Stimulated activated CD8-positive, alpha-beta memory T cell treated with anti-CD3 and anti-CD28 coated beads, Interleukin-2, amount 100 ng/mL, for 1 hour (primary cell): ENCODE results near the gene FPGS.
"Not testable (repeated sequence)": the region's sequence is repeated elsewhere in the genome, so short reads cannot be mapped to it uniquely, and the experiment has no call there.

Source experiments
- DNase-seq, 2 donors: peaks; one replicate each; pipeline ENCODE4 v3.0.0-alpha.2; 2020; ENCODE audit warnings: low read depth in 2 of 2

The FPGS gene

DNA sequence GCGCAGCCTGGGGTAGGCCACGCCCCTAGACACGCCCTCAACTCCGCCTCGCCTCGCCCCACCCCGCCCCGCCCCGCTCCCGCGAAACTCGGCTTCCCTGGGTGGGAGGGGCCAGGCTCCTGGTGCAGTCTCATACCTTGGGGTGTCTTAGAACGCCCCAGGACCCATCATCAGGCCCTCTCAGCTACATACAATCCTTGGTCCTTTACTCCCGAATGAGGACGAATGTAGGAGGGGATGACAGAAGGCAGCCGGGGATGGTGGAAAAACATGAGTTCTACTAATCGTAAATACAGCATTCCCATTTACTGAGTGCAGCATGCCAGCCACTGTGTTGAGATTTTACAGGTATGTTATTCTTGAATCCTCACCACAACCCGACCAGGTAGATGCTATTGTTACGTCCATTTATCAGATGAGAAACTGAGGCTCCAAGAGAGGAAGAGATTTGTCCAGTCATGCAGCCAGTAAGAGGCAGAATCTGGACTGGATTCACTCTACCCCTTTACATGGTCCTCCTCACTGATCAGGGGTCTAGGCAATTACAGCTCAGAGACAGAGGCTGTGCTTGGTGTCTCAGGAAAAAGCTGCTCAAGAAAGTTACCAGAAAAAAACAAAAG lies 31.0 kb upstream of the FPGS start:
- no peak for DNase-seq

DNA sequence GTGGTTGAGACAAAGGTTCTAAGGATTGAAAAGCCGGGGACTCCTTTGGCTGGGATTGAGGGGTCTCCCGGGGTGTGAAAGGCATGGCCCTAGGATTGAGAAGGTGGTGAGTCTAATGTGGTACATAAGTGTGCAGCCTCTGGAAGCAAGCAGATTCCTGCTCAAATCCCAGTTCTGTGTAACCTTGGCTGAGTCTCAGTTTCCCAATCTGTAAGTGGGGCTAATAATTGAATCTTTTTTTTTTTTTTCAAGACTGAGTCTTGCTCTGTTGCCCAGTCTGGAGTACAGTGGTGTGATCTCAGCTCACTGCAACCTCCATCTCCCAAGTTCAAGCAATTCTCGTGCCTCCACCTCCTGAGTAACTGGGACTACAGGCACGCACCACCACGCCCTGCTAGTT lies 30.1 kb upstream of the FPGS start:
- DNase-seq, result no peak

DNA sequence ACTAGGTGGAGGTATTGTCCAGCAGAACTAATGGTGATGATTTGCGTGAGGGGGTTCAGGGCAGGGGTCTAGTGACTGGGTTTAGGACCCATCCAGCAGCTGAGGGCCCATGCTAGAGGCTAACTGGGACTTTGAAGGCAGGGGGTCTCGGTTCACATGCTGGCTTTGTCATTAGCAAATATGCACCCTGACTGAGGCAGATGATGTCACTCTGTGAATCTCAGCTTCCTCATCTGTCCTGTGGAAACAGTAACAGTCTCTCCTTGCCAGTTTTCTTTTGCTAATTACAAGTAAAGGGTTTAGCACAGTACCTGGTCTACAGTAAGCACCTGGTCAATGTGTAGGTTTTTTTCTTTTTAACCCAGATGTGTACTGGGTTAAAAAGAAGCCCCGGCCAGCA lies 29.4 kb upstream of the FPGS start:
- no peak for DNase-seq

DNA sequence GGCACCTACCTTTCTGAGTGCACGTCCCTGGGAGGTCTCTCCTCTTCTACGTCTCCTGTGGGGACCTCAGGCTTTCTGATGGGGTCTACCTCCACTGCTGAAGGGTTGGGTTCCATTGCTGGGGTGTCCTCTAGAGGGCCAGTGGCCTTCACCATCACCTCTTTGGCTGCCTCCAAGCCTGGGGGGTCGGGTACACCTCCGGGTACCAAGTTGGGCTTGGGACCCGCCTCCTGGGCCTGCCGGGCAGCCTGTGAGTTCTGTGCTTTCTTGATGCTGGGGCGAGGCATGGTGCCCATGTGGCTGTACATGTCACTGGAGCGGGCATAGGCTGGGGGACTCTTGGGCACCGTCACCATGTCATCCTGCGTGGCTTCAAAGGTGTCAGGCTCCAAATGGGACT lies 28.7 kb upstream of the FPGS start:
- DNase-seq, result no peak

DNA sequence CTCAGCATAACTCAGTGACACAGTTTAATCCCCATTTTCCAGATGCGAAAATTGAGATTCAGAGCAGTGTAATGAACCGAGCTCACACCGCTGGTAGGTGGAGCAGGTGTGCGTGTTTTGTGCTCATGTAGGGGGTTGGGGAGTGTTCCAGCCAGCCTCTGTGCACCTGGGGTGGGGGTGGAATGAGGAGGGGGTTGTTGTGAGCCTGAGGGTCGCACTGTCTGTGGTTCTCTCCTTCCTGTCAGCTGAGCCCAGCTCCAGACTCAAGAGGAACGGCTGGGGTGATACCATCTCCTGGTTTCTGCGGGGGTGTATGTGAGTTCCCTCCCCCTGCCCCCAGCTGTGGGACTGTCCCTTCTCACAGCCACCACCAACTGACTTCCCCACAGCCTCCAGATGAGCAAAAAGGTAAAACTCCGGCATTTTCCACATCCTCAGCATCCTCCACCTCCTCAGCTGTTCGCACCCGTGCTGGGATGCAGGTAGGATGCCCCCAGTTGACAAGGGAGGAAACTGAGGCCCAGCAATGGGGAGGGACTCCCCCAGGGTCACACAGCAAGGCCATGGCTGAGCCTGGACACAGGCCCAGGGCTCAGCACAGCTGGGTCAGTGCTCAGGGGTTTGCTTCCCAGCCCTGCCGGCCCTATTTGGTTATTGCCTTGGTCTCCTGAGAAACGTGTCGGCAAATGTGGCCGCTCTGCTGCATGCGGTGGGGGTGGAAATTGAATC lies 26.3 kb upstream of the FPGS start:
- DNase-seq, result peak; percentile 48 to 64

DNA sequence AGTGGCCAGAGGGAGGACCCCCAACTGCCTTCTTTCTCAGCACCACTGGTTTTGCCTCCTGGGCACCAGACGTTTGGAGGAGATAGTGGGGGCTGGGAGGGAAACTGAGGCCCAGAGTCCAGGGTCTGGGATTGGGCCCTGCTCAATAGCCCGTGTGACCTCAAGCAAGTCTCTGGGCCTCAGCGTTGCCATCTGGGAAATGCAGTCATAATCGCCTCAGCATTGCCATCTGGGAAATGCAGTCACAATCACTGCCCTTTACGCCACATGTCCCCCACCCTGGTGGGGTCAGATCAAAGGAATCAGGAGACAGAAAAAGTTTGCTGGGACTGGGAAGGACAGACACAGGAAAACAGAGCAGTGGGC lies 25.8 kb upstream of the FPGS start:
- no peak for DNase-seq

DNA sequence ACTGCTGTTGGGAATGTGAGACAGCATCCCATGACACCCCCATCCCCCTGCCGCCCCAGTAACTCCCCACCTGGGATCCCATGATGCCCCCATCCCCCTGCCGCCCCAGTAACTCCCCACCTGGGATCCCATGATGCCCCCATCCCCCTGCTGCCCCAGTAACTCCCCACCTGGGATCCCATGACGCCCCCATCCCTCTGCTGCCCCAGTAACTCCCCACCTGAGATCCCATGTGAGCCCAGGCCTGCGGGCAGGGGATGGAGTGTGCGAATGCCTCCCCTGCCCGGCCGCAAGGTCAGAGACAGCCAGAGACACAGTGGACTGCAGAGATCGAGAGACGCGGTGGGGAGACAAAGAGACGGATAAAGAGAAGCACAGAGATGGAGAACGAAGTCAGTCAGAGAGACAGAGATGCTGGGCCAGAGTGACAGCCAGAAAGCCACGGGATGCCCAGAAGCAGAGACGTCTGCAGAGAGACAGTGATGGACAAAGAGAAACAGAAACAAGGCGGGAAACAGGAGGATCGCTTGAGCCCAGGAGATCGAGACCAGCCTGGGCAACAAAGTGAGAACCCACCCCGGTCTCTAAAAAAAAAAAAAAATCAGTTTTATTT lies 25.2 kb upstream of the FPGS start:
- no peak for DNase-seq

DNA sequence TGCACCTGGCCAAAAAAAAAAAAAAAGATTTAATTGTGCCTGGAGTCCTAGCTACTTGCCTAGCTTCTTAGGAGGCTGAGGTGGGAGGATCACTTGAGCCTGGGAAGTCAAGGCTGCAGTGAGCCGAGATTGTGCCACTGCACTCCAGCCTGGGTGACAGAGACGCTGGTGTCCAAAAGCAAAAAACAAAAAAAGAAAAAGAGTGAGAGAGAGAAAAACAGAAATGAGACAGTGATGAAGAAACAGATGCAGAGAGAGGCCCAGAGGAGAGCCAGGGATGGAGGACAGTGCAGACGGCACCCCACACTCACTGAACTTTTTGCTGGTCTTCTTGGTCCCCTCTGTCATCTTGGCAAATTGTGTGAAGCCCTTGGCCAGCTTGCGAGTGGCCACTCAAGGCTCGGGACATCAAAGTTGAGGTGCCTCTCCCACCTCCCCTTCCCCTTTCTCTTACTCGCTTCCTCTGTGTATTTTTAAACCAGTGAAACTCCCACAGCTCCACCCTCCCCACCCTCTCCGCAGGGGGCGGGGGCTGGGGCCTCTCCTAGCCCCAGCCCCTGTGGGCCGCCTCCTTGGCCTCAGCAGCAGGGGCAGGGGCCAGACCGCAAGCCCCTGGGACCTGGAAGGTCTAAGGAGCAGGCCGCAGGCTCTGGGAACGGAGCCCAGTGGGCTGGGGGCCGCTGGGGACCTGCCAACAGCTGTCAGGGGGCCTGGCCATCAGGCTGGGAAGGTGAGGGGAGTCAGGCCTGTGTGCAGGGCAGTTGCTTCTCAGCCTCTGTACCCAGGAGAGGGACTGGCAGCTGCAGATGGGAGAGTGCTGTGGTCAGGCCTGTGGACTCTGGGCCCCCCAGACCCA lies 24.2 kb upstream of the FPGS start, which contains the start of gene SH2D3C:
Gene SH2D3C (minus strand): TSS at position 387 of the 856 bp plus-strand sequence. CDS start 39 bp downstream, at position 348.
- DNase-seq, result no peak

DNA sequence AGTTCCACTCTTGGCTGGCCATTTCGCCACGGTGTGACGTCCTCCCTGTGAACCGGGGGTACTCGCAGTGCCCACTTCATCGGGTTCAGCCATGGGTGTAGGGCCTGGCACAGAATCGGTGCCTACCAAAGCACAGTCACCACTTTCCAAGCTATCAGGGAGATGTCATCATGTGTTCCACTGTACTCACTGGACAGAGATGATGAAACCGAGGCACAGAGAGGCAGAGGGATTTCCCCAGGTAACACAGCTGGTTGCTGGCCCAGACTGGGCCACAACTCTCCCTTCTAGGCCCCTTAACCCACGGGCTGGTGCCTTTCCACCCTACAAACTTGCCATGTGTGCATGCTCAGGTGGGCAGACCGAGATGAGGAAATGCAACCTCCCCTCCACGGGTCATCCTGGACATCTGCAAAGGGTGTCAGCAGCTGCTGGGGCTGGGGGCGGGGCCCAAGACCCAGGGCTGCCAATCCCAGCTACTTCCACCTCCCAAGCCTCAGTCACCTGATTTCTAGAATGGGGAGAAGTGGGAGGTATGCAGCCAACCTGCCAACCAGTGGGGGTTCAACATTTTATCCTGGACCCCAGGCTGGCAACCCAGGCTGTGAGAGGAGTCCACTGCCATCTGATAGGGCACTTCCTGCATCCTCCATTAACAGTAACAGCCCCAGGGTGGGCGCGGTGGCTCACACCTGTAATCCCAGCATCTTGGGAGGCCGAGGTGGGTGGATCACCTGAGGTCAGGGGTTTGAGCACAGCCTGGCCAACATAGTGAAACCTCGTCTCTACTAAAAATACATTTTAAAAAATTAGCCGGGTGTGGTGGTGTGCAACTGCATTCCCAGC lies 23.3 kb upstream of the FPGS start:
- peak in 1 of 2 donors; percentile 33 for DNase-seq

DNA sequence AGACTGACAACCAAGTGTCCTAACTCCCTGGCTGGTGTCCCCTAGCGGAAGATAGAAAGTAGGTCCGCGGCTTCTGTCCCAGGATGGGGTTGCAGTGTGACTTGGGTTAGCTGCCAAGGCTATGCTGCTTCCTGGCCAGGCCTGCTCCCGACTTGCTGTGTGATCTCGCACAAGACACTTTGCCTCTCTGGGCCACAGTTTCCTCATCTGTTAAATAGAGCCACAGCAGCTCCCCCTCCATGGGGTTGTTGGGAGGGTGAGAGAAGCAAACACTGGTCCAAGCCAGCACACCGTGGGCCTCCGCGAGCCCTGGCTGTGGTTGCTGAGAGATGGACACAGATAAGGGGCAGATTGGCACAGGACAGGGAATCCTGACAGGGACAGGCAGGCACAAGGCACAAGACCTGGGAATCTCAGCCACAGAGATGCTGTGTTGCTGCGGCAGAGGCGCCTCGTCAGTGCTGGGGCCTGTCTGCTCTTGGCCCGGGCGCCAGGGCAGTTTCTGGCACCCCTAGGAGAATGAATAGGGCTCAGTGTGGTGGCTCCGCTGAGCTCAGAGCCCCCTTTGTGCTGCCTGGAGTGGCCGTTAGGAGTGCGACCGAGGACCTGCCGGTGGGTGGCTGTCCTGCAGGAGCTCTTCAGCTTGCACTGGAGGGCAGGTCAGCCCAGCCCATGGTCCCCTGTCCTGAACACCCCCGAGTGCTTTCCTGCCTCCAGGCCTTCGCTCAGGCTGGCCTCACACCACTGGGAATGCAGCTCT lies 22.4 kb upstream of the FPGS start:
- DNase-seq, result no peak

DNA sequence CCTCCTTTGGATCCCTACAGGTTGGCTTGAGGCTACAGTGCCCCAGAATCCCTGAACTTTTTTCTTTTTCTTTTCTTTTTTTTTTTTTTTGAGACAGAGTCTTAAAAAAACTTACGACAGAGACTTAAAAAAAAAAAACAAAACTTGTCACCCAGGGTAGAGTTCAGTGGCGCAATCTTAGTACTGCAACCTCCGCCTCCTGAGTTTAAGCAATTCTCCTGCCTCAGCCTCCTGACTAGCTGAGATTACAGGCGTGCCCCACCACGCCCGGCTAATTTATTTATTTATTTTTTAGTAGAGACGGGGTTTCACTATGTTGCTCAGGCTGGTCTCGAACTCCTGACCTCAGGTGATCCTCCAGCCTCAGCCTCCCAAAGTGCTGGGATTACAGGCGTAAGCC lies 21.8 kb upstream of the FPGS start:
- DNase-seq, result not testable (repeated sequence)

DNA sequence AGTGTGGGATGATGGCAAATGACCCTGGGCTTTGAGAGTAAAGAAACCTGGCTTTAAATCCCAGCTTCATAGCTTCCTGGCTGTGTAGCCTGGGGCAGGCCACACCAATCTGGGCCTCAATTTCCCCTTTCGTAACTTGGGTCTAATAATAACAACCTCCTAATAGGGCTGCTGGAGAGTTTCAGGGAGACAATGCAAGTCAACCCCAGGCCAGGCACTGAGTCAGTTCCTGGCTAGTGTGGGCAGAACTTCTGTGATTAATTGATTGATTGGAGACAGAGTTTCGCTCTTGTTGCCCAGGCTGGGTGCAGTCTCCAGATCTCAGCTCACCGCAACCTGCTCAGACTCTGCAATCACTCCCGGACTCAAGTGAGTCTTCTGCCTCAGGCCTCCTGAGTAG lies 20.9 kb upstream of the FPGS start:
- DNase-seq, result no peak

DNA sequence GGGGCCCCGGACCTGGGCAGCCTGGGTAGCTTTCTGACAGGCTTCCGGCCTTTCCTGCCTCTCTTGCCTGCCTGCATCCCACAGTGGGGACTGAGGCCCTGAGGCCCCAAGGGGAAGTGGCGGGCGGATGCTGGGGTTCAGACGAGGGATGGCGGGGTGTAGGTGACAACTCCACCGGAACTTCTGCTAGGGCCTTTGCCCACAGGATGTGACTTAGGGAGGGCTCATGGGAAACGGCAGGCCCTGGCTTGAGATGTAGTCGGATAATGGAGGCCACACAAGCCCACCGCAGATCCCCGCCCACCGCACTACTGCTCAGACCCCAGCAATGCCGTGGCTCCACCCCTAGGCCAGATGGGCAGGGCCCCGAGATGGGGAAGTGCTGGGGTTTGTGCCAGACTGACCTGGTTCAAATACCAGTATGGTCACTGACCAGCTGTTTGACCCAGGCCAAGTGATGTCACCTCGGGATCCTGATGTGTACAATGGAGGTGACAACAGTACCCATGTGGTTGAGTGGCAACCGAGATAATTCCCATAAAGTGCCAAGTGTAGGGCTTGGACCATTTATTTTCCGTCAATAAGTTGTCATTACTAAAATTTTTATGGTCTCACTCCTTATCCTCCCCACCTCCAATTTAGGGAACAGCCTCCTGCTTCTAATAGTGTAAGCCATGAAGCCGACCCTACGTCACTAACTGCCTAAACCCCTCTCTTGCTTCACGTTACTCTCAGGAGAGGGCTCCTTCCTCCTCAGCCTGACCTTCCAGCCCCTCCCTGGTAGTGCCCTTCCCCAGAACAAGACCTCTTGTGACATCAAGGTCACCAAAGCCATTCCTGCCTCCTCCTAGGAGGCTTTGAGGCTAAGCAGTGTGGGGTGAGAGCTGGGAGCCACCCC lies 19.3 kb upstream of the FPGS start:
- DNase-seq, result peak; percentile 54

DNA sequence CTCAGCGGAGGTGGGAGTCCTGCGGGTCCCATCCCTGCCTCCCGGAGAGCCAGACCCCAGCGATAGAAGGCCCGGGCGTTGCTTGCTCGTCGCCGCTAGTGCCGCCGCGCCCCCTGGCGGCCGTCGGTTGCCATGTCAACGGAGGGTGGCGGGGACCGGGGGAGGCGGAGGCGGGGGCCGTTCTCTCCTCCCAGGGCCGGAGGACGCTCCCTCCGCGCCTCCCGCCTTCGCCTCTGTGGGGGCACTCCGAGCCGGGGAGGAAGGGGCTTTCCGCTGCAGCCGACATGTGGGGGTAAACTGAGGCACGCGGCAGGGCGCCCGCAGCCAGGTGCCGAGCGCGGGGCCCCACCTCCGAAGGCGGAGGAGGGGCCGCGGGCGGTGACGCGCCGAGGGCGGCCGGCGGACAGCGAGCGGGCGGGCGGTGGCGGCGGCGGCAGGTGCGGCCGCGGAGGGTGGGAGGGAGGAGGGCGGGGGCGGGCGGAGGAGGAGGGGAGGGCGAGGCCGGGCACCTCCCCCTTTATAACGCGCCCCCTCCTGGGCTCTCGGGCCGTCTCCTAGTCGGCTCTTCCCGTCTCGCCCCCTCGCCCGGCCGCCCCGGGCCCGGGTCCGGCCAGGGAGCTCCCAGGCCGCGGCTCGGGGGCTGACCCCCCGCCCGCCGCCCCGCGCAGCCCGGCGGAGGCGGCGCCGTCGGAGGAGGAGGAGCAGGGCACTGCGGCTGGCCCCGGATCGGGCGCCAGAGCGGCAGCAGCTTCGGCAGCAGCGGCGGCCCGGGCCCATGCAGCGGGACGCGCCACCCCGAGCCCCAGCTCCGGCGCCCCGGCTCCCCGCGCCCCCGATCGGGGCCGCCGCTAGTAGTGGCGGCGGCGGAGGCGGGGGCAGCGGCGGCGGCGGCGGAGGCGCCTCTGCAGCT lies 17.4 kb upstream of the FPGS start:
- DNase-seq, result peak; percentile 86 to 87

DNA sequence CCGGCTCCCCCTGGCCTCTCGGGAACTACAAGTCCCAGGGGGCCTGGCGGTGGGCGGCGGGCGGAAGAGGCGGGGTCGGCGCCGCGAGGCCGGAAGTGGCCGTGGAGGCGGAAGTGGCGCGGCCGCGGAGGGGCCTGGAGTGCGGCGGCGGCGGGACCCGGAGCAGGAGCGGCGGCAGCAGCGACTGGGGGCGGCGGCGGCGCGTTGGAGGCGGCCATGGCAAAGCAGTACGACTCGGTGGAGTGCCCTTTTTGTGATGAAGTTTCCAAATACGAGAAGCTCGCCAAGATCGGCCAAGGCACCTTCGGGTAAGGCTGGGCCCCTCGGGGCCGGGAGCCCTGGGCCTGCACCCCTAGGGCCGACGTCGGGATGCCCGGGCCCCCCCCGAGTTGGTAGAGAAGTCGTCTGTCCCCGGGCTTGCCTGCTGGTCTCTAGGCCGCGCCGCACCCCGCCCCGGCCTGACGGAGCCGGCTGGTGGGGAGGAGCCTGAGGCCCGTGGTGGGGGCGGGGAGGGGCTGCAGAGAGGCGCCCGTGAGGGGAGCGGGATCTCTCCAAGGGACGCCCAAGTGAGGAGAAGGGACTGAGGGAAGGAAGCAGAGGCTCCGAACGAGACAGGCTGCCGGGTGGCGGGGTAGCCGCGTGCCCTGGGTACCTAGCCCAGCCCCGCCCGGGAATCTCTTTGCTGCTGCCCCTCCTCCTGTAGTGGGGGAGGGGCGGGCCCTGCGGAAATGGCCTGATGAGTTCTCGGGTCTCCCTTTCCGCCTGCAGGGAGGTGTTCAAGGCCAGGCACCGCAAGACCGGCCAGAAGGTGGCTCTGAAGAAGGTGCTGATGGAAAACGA lies 16.5 kb upstream of the FPGS start, which contains the start of gene CDK9:
Gene CDK9 (plus strand): TSS at position 102 of the 840 bp plus-strand sequence. CDS start 115 bp downstream, at position 217.
- DNase-seq, result peak; percentile 85 to 88

DNA sequence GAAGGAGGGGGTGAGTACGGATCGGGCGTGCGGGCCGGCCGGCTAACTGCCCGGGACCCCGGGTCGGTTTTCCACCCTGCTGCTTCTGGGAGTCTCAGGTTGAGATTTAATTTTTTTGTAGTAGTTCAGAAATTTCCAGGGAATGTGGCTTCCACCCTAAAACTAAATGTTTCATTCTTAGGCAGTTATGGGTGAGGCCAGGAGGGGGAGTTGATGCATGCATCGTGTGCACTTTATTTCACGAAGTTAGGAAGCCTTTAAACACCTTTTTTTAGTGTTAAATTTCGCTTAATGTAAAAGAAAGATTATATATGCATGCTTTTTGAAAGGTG lies 15.9 kb upstream of the FPGS start:
- no peak for DNase-seq

DNA sequence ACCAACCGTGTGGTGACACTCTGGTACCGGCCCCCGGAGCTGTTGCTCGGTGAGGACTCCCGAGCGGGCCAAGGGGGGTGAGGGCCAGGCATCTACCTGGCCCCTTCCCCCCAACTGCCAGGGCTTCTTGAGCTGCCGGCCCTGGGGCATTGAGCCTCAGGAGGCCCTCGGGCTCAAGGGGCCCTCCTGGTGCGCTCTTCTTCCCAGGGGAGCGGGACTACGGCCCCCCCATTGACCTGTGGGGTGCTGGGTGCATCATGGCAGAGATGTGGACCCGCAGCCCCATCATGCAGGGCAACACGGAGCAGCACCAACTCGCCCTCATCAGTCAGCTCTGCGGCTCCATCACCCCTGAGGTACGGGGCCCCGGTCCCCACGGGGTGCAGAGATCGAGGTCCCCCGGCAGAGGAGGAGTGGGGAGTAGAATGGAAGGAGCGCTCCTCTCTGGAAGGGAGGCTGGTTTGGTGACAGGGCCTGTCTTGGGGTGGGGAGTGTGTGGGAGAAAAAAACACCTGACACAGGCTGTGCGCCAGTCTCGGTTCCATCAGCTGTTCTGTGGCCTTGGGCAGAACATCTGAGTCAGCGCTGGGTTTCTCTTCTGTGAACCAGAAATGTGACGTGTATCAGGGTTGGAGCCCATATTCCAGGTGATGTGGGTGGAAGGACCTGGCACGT lies 14.2 kb upstream of the FPGS start:
- DNase-seq, result no peak
